A673 (cell line): Measurements from ENCODE around the gene TANC2. TPM values are rescaled to one million over a fixed set of nuclear protein-coding genes. Genes with fewer than 3 reads are reported as not detected.

Experiments used
- Bru-seq: library from RNA; stranded (reverse); fragments of 400-500 nt; gene quantifications from one replicate; lab custom pipeline; 2021; lab: Mats Ljungman, UMichigan
- BruChase-seq, 2 experiments: library from RNA; stranded (reverse); fragments of 400-500 nt; gene quantifications; one replicate each; lab custom pipeline; 2021; lab: Mats Ljungman, UMichigan
- BruUV-seq: library from RNA; stranded (reverse); fragments of 400-500 nt; replicated peaks from 2 replicates; lab custom pipeline; 2021; lab: Mats Ljungman, UMichigan
- CTCF ChIA-PET: fragments of 300-600 bp; sonication (Branson Sonifier 250); formaldehyde crosslinking; loops from one replicate; lab custom pipeline; 2022; ENCODE audit warnings: antibody characterized with exemption; lab: Charles Lee
- POLR2A ChIA-PET: fragments of 300-600 bp; sonication (Branson Sonifier 250); formaldehyde crosslinking; loops from one replicate; lab custom pipeline; 2022; ENCODE audit warnings: antibody characterized with exemption; ENCODE audit not compliant: low non-redundant PET; lab: Charles Lee
- DNase-seq: peaks from one replicate; pipeline ENCODE4 v3.0.0-alpha.2; 2015; ENCODE audit warnings: low spot score
- H3K27ac ChIP-seq: fragments of 200-600 bp; sonication (generic); 2 replicates; pipeline ENCODE4 v1.5.1; 2016; ENCODE audit warnings: mixed run types, low read depth, mild to moderate bottlenecking, mixed read lengths, antibody characterized with exemption, low read length; ENCODE audit not compliant: poor library complexity, severe bottlenecking
- H3K27me3 ChIP-seq: fragments of 200-600 bp; sonication (generic); replicated peaks from 2 replicates; pipeline ENCODE4 v1.6.1; 2017; ENCODE audit warnings: mixed run types, low read depth, mild to moderate bottlenecking, mixed read lengths, antibody characterized with exemption, low read length; ENCODE audit not compliant: insufficient read depth, poor library complexity
- H3K36me3 ChIP-seq: fragments of 200-600 bp; sonication (generic); 2 replicates; pipeline ENCODE4 v1.6.1; 2016; ENCODE audit warnings: mixed run types, mild to moderate bottlenecking, mixed read lengths, antibody characterized with exemption, low read length; ENCODE audit not compliant: insufficient read depth, poor library complexity, severe bottlenecking
- H3K4me1 ChIP-seq: fragments of 200-600 bp; sonication (generic); 2 replicates; pipeline ENCODE4 v1.6.1; 2017; ENCODE audit warnings: mixed run types, mild to moderate bottlenecking, mixed read lengths, antibody characterized with exemption, low read length; ENCODE audit not compliant: insufficient read depth, poor library complexity, severe bottlenecking
- H3K4me3 ChIP-seq: fragments of 200-600 bp; sonication (generic); 2 replicates; pipeline ENCODE4 v1.5.1; 2016; ENCODE audit warnings: low read depth, mixed run types, mild to moderate bottlenecking, mixed read lengths, low read length; ENCODE audit not compliant: poor library complexity, severe bottlenecking
- H3K9me3 ChIP-seq: fragments of 200-600 bp; sonication (generic); 2 replicates; pipeline ENCODE4 v1.6.1; 2016; ENCODE audit warnings: mixed run types, low read depth, mild to moderate bottlenecking, mixed read lengths, antibody characterized with exemption, low read length; ENCODE audit not compliant: poor library complexity, severe bottlenecking
- CTCF ChIP-seq: fragments of 300-800, 200-600 bp; sonication (generic); conservative IDR thresholded peaks from 2 replicates; pipeline ENCODE4 v1.5.1; 2017; ENCODE audit warnings: low read depth, mild to moderate bottlenecking, antibody characterized with exemption, low read length, moderate library complexity, mixed read lengths
- EZH2 ChIP-seq: fragments of 200-600 bp; sonication (generic); IDR thresholded peaks from 2 replicates; pipeline ENCODE4 v1.6.1; 2017; ENCODE audit warnings: borderline replicate concordance, low read depth, mild to moderate bottlenecking, mixed read lengths, antibody characterized with exemption, low read length; ENCODE audit not compliant: poor library complexity, severe bottlenecking
- intact Hi-C: fragments of 100-400 bp; cut with micrococcal nuclease; formaldehyde crosslinking; loops from one replicate; pipeline ENCODE4 v1.10.0; 2022; ENCODE audit not compliant: unreplicated experiment
- long read RNA-seq: library from polyadenylated mRNA; stranded (forward); transcript quantifications from one replicate; pipeline ENCODE4 v2.0.0, GENCODE V29; 2022
- total RNA-seq: library from RNA; stranded (reverse); gene quantifications from 2 replicates; pipeline ENCODE4 v1.2.3, GENCODE V29; 2021

Gene TANC2
- total RNA-seq (11.5 and 13.6 TPM in 2 replicates), Bru-seq, nascent RNA (percentile 55 among the genes with signal in this experiment), BruChase-seq, experiment 1, labeled RNA remaining after a 2-hour chase (percentile 44 among the genes with signal in this experiment), BruChase-seq, experiment 2, labeled RNA remaining after a 6-hour chase (percentile 43 among the genes with signal in this experiment)
- long read RNA-seq, partial matches to known transcripts = 0 of 4 reads
- long read RNA-seq, other reads (novel, unspliced or antisense) = 4 of 4 reads

- ChIA-PET POLR2A (no interaction called here), CTCF (no interaction called here)
- peaks cover 7% of the 10 kb centered on the region for H3K4me1 ChIP-seq
- BruUV-seq = no TSS peak
- TF ChIP-seq CTCF = no peak
- TF ChIP-seq EZH2 = no peak
- intact Hi-C loops = loop anchor here (5.0 kb wide), 1 partner anchor 414 kb away; no protein-coding TSS in a partner anchor
- no peaks in the 10 kb centered on the region for H3K36me3 ChIP-seq
- DNase-seq = peak; percentile 82
- peak within 1 kb of the TSS; percentile 46 for H3K27ac ChIP-seq
- peak within 1 kb of the TSS; percentile 81 for H3K4me3 ChIP-seq
- H3K9me3 ChIP-seq = no peaks in the 10 kb centered on the region
- peaks cover 4% of the 10 kb centered on the region for H3K27me3 ChIP-seq
Measured at GRCh38 chr17:62965686-62966425, at the start of gene TANC2. TSS of gene TANC2 (plus strand) at chr17:62966235. CDS start at chr17:63009560, 43,325 bp downstream.

DNA sequence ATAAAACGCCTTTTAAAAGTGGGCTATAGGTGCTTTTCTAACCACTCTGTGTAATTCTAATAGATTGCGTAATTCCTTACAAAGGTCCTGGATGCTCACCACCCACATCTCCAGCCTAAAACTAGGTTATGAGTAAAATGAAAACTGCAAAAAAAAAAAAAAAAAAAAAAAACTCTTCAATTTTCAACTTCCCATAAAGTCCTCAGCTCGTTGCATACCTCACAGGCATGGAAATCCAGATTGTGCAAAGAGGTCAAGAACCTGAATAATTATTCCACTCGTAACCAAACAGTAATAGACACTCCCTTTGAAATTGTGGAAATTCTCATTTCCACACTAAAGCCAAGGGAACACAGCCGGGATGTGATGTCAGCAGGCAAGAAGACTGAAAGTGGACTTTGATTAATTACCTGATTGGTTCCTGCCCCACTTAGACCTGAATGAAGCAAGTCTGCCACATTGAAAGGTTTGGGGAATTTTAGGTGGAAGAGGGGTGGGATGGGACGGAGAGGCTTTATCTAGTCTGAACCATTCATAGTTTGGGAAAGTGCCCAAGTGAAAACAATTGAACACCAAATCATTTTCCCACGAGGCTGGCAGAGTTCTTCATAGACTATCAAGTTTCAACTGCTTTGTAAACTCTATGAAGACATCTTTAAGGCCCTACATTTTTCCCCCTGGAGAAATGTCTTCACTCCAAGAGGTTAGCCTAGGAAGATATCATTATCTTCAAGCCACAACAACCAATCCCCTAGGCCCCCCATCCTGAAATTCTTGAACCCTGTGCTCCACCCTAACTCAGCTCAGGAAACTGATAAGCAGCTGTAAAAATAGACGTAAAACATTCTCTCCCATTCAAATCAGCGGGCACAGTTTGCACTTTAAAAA lies 49.1 kb upstream of the TANC2 start:
- intact Hi-C loops = no loop called here
- Histone ChIP-seq H3K9me3 (no peaks in the 10 kb centered on the region), H3K27ac (no peak overlapping the region), H3K27me3 (no peaks in the 10 kb centered on the region), H3K4me3 (no peak overlapping the region), H3K36me3 (no peaks in the 10 kb centered on the region), H3K4me1 (no peaks in the 10 kb centered on the region)
- ChIA-PET POLR2A (no interaction called here), CTCF (no interaction called here)
- BruUV-seq = no TSS peak
- TF ChIP-seq EZH2 = no peak
- no peak for TF ChIP-seq CTCF
- no peak for DNase-seq

DNA sequence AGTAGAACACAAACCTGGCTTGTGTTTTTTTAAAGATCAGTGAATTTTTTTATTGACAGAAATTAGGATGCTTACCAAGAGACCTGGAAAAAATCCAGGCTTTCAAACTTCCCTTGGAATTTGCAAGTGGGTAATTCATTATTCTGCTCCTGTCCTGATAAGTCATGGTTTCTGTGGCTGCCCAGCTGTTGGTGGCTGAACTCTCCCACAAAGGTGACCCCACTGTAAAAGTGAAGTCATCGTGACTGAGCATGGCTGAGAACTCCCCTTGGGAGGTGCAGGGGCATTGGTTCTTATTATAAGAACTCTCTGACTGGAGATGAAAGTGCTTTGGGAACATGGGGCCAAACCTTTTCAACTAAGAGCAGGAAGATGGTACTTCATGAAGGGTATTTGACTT lies 46.6 kb upstream of the TANC2 start:
- no peak overlapping the region for H3K27ac ChIP-seq
- no peak overlapping the region for H3K4me3 ChIP-seq
- CTCF ChIA-PET = no interaction called here
- BruUV-seq = no TSS peak
- DNase-seq = no peak
- H3K27me3 ChIP-seq = no peaks in the 10 kb centered on the region
- intact Hi-C loops = no loop called here
- H3K9me3 ChIP-seq = no peaks in the 10 kb centered on the region
- no peaks in the 10 kb centered on the region for H3K36me3 ChIP-seq
- POLR2A ChIA-PET = no interaction called here
- no peaks in the 10 kb centered on the region for H3K4me1 ChIP-seq
- no peak for TF ChIP-seq CTCF
- TF ChIP-seq EZH2 = no peak
